Activated CD4-positive, alpha-beta T cell treated with anti-CD3 and anti-CD28 coated beads for 36 hours (primary cell): Measurements from ENCODE around the gene WDR48. TPM values are rescaled to one million over a fixed set of nuclear protein-coding genes. Genes with fewer than 3 reads are reported as not detected.

Source experiments
- ATAC-seq: fragments of 200-7000 bp; cut with Tn5 transposase; one replicate; pipeline ENCODE4 v1.10.0; 2021; ENCODE audit warnings: mild to moderate bottlenecking, moderate library complexity
- CTCF ChIA-PET: fragments of 350-600 bp; sonication (Branson Sonifier 250); formaldehyde crosslinking; loops from one replicate; lab custom pipeline; 2021; ENCODE audit warnings: antibody characterized with exemption; lab: Charles Lee
- POLR2A ChIA-PET: fragments of 350-600 bp; sonication (Branson Sonifier 250); formaldehyde crosslinking; loops from one replicate; lab custom pipeline; 2021; ENCODE audit warnings: antibody characterized with exemption, inconsistent platforms; lab: Charles Lee
- DNase-seq: peaks from one replicate; pipeline ENCODE4 v3.0.0-alpha.2; 2020
- H3K27ac Mint-ChIP-seq: one replicate; pipeline ENCODE4 v1.8.0; 2021; ENCODE audit warnings: mixed read lengths
- H3K27me3 Mint-ChIP-seq: one replicate; pipeline ENCODE4 v1.8.0; 2021; ENCODE audit warnings: mixed read lengths
- H3K36me3 Mint-ChIP-seq: one replicate; pipeline ENCODE4 v1.8.0; 2021; ENCODE audit warnings: low read depth, mixed read lengths
- H3K4me1 Mint-ChIP-seq: one replicate; pipeline ENCODE4 v1.8.0; 2021; ENCODE audit warnings: mixed read lengths
- H3K4me3 Mint-ChIP-seq: one replicate; pipeline ENCODE4 v1.8.0; 2021; ENCODE audit warnings: mild to moderate bottlenecking, moderate library complexity, mixed read lengths
- H3K9me3 Mint-ChIP-seq: one replicate; pipeline ENCODE4 v1.8.0; 2021; ENCODE audit warnings: low read depth, mixed read lengths
- intact Hi-C, 2 experiments: fragments of 100-400 bp; cut with DNase I in 1 of 2; cut with micrococcal nuclease in 1 of 2; formaldehyde crosslinking; loops; one replicate each; pipeline versions ENCODE4 v1.14.2 to v1.15.1; 2022 to 2024; cut with DNase I, micrococcal nuclease
- total RNA-seq, 2 experiments: library from RNA; stranded (reverse); gene quantifications; one replicate each; pipeline ENCODE4 v1.2.3, GENCODE V29; 2021

WDR48 gene
- total RNA-seq, 2 experiments from 2014 or later: 33.3 to 36.5 TPM

DNA sequence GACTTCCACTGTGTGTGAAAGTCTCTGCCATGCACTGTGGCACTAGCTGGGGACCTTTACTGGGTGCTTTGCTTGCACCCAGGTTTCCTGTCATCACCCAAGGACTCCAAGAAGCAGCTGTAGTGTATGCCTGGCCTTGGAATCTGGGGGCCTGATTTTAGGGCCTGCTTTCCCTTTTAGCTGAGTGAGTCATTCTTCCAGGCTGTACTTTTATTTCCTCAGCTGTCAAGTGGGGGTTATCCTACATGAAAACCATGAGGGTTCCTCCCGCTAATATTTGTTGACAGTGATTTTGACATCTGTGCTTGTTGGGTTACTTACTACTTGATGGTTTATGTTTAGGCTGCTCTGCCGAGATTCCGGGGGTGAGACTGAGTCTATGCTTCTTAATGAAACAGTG lies 37.1 kb downstream of the WDR48 start:
- Mint-ChIP-seq H3K27me3 (no peaks in the 10 kb centered on the region), H3K4me3 (no peak overlapping the region), H3K36me3 (peaks cover 15% of the 10 kb centered on the region), H3K27ac (peak overlapping the region; percentile 9), H3K4me1 (no peaks in the 10 kb centered on the region), H3K9me3 (no peaks in the 10 kb centered on the region)
- DNase-seq (no peak), ATAC-seq (no peak)
- POLR2A ChIA-PET: no interaction called here
- CTCF ChIA-PET: interaction anchor here (0.8 to 4.8 kb wide), 2 partner anchors 14 to 200 kb away, joined by 3 to 21 read pairs; no protein-coding TSS in a partner anchor
- intact Hi-C loops: no loop called here

- Mint-ChIP-seq H3K27me3 (no peaks in the 10 kb centered on the region), H3K4me1 (no peaks in the 10 kb centered on the region), H3K4me3 (no peak overlapping the region), H3K9me3 (no peaks in the 10 kb centered on the region), H3K27ac (no peak overlapping the region), H3K36me3 (peaks cover 23% of the 10 kb centered on the region)
- ChIA-PET POLR2A (no interaction called here), CTCF (no interaction called here)
- ATAC-seq: peak; percentile 19
- intact Hi-C loops: no loop called here
- DNase-seq: no peak
Measured at GRCh38 chr3:39090922-39091321, 39.1 kb downstream of the WDR48 start.

DNA sequence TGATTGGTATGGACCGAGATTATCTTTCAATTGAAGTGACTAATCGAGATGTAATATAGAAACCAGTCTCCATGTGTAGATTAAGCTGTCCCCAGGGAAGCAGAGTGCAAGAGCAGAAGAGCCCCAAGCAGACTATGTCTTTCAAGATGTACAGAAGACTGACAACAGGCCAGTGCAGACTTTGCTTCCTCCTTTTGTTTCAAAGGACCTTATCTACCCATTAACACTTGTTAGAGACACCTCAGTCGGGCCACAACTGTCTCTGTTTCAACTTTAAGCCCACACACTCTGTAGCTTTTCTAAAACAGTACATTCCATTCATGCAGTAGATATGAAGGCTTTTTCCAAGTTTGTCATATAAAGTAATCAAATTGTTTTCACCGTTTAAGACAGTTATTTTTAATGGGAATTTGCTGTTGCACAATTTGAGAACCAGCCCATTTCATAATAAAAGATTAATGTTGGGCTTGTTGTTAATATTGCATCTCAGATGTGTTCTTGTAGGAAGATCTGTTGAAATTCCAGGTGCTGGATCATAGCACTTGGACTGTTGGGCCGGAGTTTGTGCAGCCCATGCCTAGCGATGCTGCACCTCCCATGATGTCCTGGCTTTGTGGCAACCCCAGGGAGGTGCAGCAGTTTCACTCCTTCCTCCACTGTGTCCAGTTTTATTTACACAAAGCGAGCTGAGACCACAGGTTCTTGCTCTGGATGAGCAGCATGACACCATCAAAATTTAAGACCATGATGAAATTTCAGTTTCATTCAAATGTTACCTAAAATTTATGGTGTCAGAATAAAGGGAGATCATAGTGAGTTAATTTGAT lies 43.2 kb downstream of the WDR48 start:
- H3K4me1 Mint-ChIP-seq: no peaks in the 10 kb centered on the region
- H3K4me3 Mint-ChIP-seq: no peak overlapping the region
- no peaks in the 10 kb centered on the region for H3K27me3 Mint-ChIP-seq
- DNase-seq (no peak), ATAC-seq (no peak)
- peak overlapping the region; percentile 68 for H3K27ac Mint-ChIP-seq
- intact Hi-C loops: no loop called here
- peaks cover 26% of the 10 kb centered on the region for H3K36me3 Mint-ChIP-seq
- ChIA-PET CTCF (no interaction called here), POLR2A (no interaction called here)
- no peaks in the 10 kb centered on the region for H3K9me3 Mint-ChIP-seq

DNA sequence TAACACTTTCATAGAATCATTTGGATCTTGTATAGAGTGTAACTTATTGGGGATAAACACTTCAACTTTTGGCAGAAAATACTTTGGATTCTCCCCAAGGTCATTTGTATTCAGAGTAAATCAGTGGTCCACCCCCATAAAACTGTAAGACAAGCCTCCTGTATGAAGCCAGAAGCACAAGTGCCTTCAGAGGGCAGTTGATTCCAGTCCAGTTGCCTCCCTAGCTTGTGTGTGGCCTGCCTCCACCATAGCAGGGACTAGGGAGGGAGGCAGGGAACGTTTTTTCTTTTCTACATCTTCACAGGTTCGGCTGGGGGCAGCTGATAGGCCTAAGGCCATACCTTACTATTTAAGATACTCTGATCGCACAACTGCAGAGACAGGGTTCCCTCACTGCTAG lies 44.0 kb downstream of the WDR48 start:
- intact Hi-C loops: no loop called here
- ChIA-PET CTCF (interaction anchor here (0.7 kb wide), 1 partner anchor 54 kb away, joined by 4 read pairs; no protein-coding TSS in a partner anchor), POLR2A (interaction anchor here (0.6 kb wide), 1 partner anchor 10 kb away, joined by 3 read pairs; no protein-coding TSS in a partner anchor)
- Mint-ChIP-seq H3K4me3 (no peak overlapping the region), H3K27ac (no peak overlapping the region), H3K36me3 (peaks cover 26% of the 10 kb centered on the region), H3K4me1 (no peaks in the 10 kb centered on the region), H3K9me3 (no peaks in the 10 kb centered on the region), H3K27me3 (no peaks in the 10 kb centered on the region)
- ATAC-seq (no peak), DNase-seq (no peak)

- Mint-ChIP-seq H3K4me3 (no peak overlapping the region), H3K36me3 (peaks cover 26% of the 10 kb centered on the region), H3K27me3 (no peaks in the 10 kb centered on the region), H3K4me1 (no peaks in the 10 kb centered on the region), H3K27ac (no peak overlapping the region), H3K9me3 (no peaks in the 10 kb centered on the region)
- CTCF ChIA-PET: interaction anchor here (0.9 to 1.0 kb wide), 2 partner anchors 191 to 195 kb away, joined by 3 to 8 read pairs; no protein-coding TSS in a partner anchor
- no peak for ATAC-seq
- no peak for DNase-seq
- POLR2A ChIA-PET: no interaction called here
- intact Hi-C loops: no loop called here
Measured at GRCh38 chr3:39096775-39097174, 45.0 kb downstream of the WDR48 start.

- CTCF ChIA-PET: no interaction called here
- Mint-ChIP-seq H3K36me3 (peaks cover 20% of the 10 kb centered on the region), H3K27me3 (no peaks in the 10 kb centered on the region), H3K9me3 (no peaks in the 10 kb centered on the region), H3K4me1 (no peaks in the 10 kb centered on the region), H3K27ac (no peak overlapping the region), H3K4me3 (no peak overlapping the region)
- POLR2A ChIA-PET: no interaction called here
- intact Hi-C loops: no loop called here
- no peak for ATAC-seq
- DNase-seq: no peak
Measured at GRCh38 chr3:39097716-39098472, 46.1 kb downstream of the WDR48 start.

DNA sequence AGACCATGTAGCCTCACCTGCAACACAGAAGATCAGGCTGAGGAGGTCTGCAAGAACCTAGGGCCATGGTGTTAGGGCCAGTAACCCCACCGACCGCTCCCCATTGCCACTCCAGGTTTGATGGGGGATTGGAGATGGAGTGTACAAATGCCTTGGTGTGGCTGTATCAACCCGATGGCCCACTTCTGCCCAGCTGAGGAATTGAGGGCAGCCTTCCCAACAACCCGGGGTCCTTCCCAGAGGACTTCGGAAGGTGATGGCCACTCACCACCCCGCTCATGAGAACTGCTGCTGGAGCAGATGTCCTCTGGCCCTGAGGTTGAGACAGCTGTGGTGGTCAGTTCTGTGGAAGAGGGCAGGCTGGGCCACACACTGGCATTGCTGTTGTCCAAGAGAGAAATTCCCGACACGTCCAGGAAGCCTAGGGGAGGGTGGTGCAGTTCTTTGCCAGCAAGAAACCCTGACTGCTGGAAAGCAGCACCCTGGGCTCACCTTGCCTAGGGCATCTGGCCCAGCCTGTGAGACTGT lies 46.7 kb downstream of the WDR48 start:
- CTCF ChIA-PET: no interaction called here
- H3K36me3 Mint-ChIP-seq: peaks cover 20% of the 10 kb centered on the region
- no peaks in the 10 kb centered on the region for H3K27me3 Mint-ChIP-seq
- no peaks in the 10 kb centered on the region for H3K9me3 Mint-ChIP-seq
- no peaks in the 10 kb centered on the region for H3K4me1 Mint-ChIP-seq
- POLR2A ChIA-PET: no interaction called here
- ATAC-seq (no peak), DNase-seq (no peak)
- no peak overlapping the region for H3K4me3 Mint-ChIP-seq
- intact Hi-C loops: no loop called here
- H3K27ac Mint-ChIP-seq: no peak overlapping the region

GRCh38 chr3:39099242-39099641 lies 47.4 kb downstream of the WDR48 start:
- no peak overlapping the region for H3K27ac Mint-ChIP-seq
- ATAC-seq: no peak
- H3K36me3 Mint-ChIP-seq: peaks cover 15% of the 10 kb centered on the region
- H3K4me1 Mint-ChIP-seq: peaks cover 2% of the 10 kb centered on the region
- ChIA-PET CTCF (no interaction called here), POLR2A (no interaction called here)
- no peak overlapping the region for H3K4me3 Mint-ChIP-seq
- H3K9me3 Mint-ChIP-seq: no peaks in the 10 kb centered on the region
- intact Hi-C loops: no loop called here
- H3K27me3 Mint-ChIP-seq: no peaks in the 10 kb centered on the region
- no peak for DNase-seq

GRCh38 chr3:39099738-39100499 lies 48.1 kb downstream of the WDR48 start:
- Mint-ChIP-seq H3K36me3 (peaks cover 11% of the 10 kb centered on the region), H3K4me1 (peaks cover 3% of the 10 kb centered on the region), H3K4me3 (no peak overlapping the region), H3K9me3 (no peaks in the 10 kb centered on the region), H3K27ac (no peak overlapping the region), H3K27me3 (no peaks in the 10 kb centered on the region)
- ATAC-seq (no peak), DNase-seq (no peak)
- intact Hi-C loops: loop anchor here in 1 of 2 experiments (2.0 to 10.0 kb wide), 2 partner anchors 189 to 285 kb away; partner anchors contain the start of gene SLC25A38
- ChIA-PET POLR2A (no interaction called here), CTCF (interaction anchor here (1.1 kb wide), 1 partner anchor 189 kb away, joined by 3 read pairs; no protein-coding TSS in a partner anchor)

DNA sequence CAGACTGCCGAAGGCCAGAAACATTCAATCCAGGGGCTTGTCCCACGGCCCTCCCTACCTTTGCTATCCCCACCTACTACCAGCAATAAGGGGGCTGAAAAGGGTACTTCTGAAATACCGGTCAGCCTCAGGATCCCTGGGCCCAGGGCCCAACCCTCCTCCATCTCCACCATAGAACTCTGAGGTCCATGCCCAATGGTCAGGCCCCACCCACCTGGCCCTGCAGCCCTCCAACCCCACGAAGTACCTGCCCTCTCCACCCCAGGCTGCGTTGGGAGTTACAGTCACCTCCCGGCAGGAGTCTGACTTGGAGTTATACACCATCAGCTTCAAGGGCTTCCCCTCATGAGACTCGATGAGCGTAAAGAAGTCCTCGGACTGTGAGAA lies 48.7 kb downstream of the WDR48 start:
- intact Hi-C loops: loop anchor here in 1 of 2 experiments (2.0 to 10.0 kb wide), 2 partner anchors 188 to 284 kb away; partner anchors contain the start of gene SLC25A38
- no peak for DNase-seq
- H3K27me3 Mint-ChIP-seq: no peaks in the 10 kb centered on the region
- H3K9me3 Mint-ChIP-seq: no peaks in the 10 kb centered on the region
- ChIA-PET POLR2A (no interaction called here), CTCF (interaction anchor here (1.1 kb wide), 1 partner anchor 188 kb away, joined by 3 read pairs; no protein-coding TSS in a partner anchor)
- no peak overlapping the region for H3K4me3 Mint-ChIP-seq
- ATAC-seq: no peak
- H3K27ac Mint-ChIP-seq: no peak overlapping the region
- peaks cover 6% of the 10 kb centered on the region for H3K36me3 Mint-ChIP-seq
- H3K4me1 Mint-ChIP-seq: peaks cover 9% of the 10 kb centered on the region
